HCT116 (cell line): Measurements from ENCODE around the gene RASSF7. TPM values are rescaled to one million over a fixed set of nuclear protein-coding genes. Genes with fewer than 3 reads are reported as not detected.

Experiments
- ATAC-seq: fragments of 200-7000 bp; cut with Tn5 transposase; 2 replicates; pipeline ENCODE4 v1.9.1; 2020; ENCODE audit warnings: mild to moderate bottlenecking, moderate library complexity
- BruUV-seq: library from RNA; stranded (reverse); fragments of 400-500 nt; replicated peaks from 2 replicates; lab custom pipeline; 2021; lab: Mats Ljungman, UMichigan
- CTCF ChIA-PET: fragments of 300-600 bp; sonication (Branson Sonifier 250); formaldehyde crosslinking; loops from one replicate; lab custom pipeline; 2021; ENCODE audit warnings: antibody characterized with exemption; lab: Charles Lee
- POLR2A ChIA-PET: fragments of 300-600, 350-600 bp; sonication (Branson Sonifier 250); formaldehyde crosslinking; loops from one replicate; lab custom pipeline; 2021; ENCODE audit warnings: antibody characterized with exemption; lab: Charles Lee
- RAD21 ChIA-PET, 2 experiments: fragments of 300-600 bp; sonication (Branson Sonifier 250); formaldehyde crosslinking; loops; one replicate each; lab custom pipeline; 2023; ENCODE audit warnings: low total read pairs in 2 of 2; ENCODE audit not compliant: uncharacterized antibody in 2 of 2, unreplicated experiment in 2 of 2, low non-redundant PET in 1 of 2; lab: Charles Lee
- DNase-seq: peaks from one replicate; pipeline ENCODE4 v3.0.0-alpha.2; 2010; ENCODE audit warnings: low read depth, low spot score
- H2AFZ ChIP-seq: fragments of 200-600 bp; shearing (Covaris generic), sonication (generic); 2 replicates; pipeline ENCODE4 v1.6.1; 2017; ENCODE audit warnings: low read depth, mixed run types, mixed read lengths, antibody characterized with exemption, low read length; ENCODE audit not compliant: poor library complexity, severe bottlenecking
- H3K27ac ChIP-seq: 2 replicates; pipeline ENCODE4 v1.5.1; 2012; ENCODE audit warnings: low read depth, low read length
- H3K27me3 ChIP-seq: fragments of 200-600 bp; sonication (generic); 2 replicates; pipeline ENCODE4 v1.6.1; 2016; ENCODE audit warnings: mixed run types, low read length, mixed read lengths; ENCODE audit not compliant: insufficient read depth
- H3K36me3 ChIP-seq, 2 experiments: fragments of 200-500 bp in 1 of 2; fragments of 200-600 bp in 1 of 2; sonication (Bioruptor generic) in 1 of 2; sonication (generic) in 1 of 2; 2 replicates each; pipeline versions ENCODE4 v1.5.1 to v1.6.1; 2014 to 2016; ENCODE audit warnings: low read length in 2 of 2, inconsistent platforms in 1 of 2, mixed read lengths in 1 of 2, mixed run types in 1 of 2; ENCODE audit not compliant: insufficient read depth in 2 of 2, control insufficient read depth in 1 of 2
- H3K4me1 ChIP-seq, 2 experiments: fragments of 200-600 bp in 1 of 2; sonication (generic) in 1 of 2; 2 replicates each; pipeline versions ENCODE4 v1.5.1 to v1.6.1; 2012 to 2017; ENCODE audit warnings: low read length in 2 of 2, inconsistent platforms in 1 of 2, mild to moderate bottlenecking in 1 of 2, mixed read lengths in 1 of 2, mixed run types in 1 of 2, moderate library complexity in 1 of 2; ENCODE audit not compliant: insufficient read depth in 2 of 2, control insufficient read depth in 1 of 2
- H3K4me2 ChIP-seq: fragments of 200-600 bp; sonication (generic); 2 replicates; pipeline ENCODE4 v1.6.1; 2017; ENCODE audit warnings: mixed run types, low read length, mixed read lengths
- H3K4me3 ChIP-seq, 2 experiments: fragments of 200-600 bp in 1 of 2; sonication (generic) in 1 of 2; replicated peaks in 1 of 2; 2 replicates each; pipeline ENCODE4 v1.5.1; 2011 to 2016; ENCODE audit warnings: low read length in 2 of 2, control low read depth in 1 of 2, low read depth in 1 of 2, mild to moderate bottlenecking in 1 of 2, mixed read lengths in 1 of 2, mixed run types in 1 of 2
- H3K79me2 ChIP-seq: fragments of 200-600 bp; sonication (generic); 2 replicates; pipeline ENCODE4 v1.6.1; 2017; ENCODE audit warnings: mild to moderate bottlenecking, mixed run types, low read length, moderate library complexity, mixed read lengths; ENCODE audit not compliant: insufficient read depth
- H3K9ac ChIP-seq: fragments of 200-600 bp; sonication (generic); 2 replicates; pipeline ENCODE4 v1.6.1; 2016; ENCODE audit warnings: low read length, mixed read lengths
- H3K9me2 ChIP-seq: fragments of 200-600 bp; sonication (generic), shearing (Covaris generic); 2 replicates; pipeline ENCODE4 v1.6.1; 2017; ENCODE audit warnings: mixed run types, mild to moderate bottlenecking, moderate library complexity; ENCODE audit not compliant: insufficient read depth
- H3K9me3 ChIP-seq, 2 experiments: fragments of 200-500 bp in 1 of 2; fragments of 200-600 bp in 1 of 2; sonication (Bioruptor generic) in 1 of 2; sonication (generic) in 1 of 2; 2 replicates each; pipeline ENCODE4 v1.6.1; 2014 to 2017; ENCODE audit warnings: low read length in 2 of 2, mixed read lengths in 2 of 2, inconsistent platforms in 1 of 2, low read depth in 1 of 2, mild to moderate bottlenecking in 1 of 2, mixed run types in 1 of 2, moderate library complexity in 1 of 2; ENCODE audit not compliant: control insufficient read depth in 1 of 2, insufficient read depth in 1 of 2
- H4K20me1 ChIP-seq: fragments of 200-600 bp; sonication (generic), shearing (Covaris generic); 2 replicates; pipeline ENCODE4 v1.6.1; 2017; ENCODE audit warnings: mixed run types, mild to moderate bottlenecking, moderate library complexity; ENCODE audit not compliant: insufficient read depth
- CEBPB ChIP-seq: IDR thresholded peaks from 2 replicates; pipeline ENCODE4 v1.6.1; 2012; ENCODE audit warnings: low read depth
- ELF1 ChIP-seq: IDR thresholded peaks from 2 replicates; pipeline ENCODE4 v1.6.1; 2012; ENCODE audit warnings: low read depth, borderline replicate concordance
- POLR2AphosphoS5 ChIP-seq: IDR thresholded peaks from 2 replicates; pipeline ENCODE4 v1.6.1; 2011; ENCODE audit warnings: mild to moderate bottlenecking, low read depth, low read length, moderate library complexity
- SP1 ChIP-seq: IDR thresholded peaks from 2 replicates; pipeline ENCODE4 v1.6.1; 2012; ENCODE audit warnings: low read depth
- intact Hi-C: fragments of 100-400 bp; cut with micrococcal nuclease; formaldehyde crosslinking; loops from 2 replicates; pipeline ENCODE4 v1.10.0; 2022
- total RNA-seq: library from RNA; stranded (reverse); gene quantifications from one replicate; pipeline ENCODE4 v1.2.1, GENCODE V29; 2021; ENCODE audit not compliant: unreplicated experiment
- TF ChIP-seq, protein P1 (sequence below), 3 experiments: fragments of 200-600 bp in 1 of 3; sonication (generic) in 1 of 3; IDR thresholded peaks in 2 of 3; conservative IDR thresholded peaks in 1 of 3; 2 replicates each; pipeline ENCODE4 v1.5.1; 2012 to 2017; ENCODE audit warnings: low read depth in 2 of 3, low read length in 2 of 3, antibody characterized with exemption in 1 of 3, borderline replicate concordance in 1 of 3, control low read depth in 1 of 3, mild to moderate bottlenecking in 1 of 3, mixed read lengths in 1 of 3, mixed run types in 1 of 3, moderate library complexity in 1 of 3; ENCODE audit not compliant: insufficient read depth in 1 of 3

RASSF7 gene
- total RNA-seq, 1 experiment from 2014 or later = 35.9 TPM

GRCh38 chr11:612961-613300 is 52.2 kb downstream of the RASSF7 start:
- H3K9me2 ChIP-seq = no peaks in the 10 kb centered on the region
- peaks cover 13% of the 10 kb centered on the region; the same call in 1 of the 2 replicates for H4K20me1 ChIP-seq
- no peak overlapping the region for H3K9ac ChIP-seq
- TF ChIP-seq SP1 (no peak), POLR2AphosphoS5 (0 out of 2 replicates have a peak, but pooled peaks have one; percentile 5), ELF1 (no peak), CEBPB (no peak)
- TF ChIP-seq, protein P1, sequence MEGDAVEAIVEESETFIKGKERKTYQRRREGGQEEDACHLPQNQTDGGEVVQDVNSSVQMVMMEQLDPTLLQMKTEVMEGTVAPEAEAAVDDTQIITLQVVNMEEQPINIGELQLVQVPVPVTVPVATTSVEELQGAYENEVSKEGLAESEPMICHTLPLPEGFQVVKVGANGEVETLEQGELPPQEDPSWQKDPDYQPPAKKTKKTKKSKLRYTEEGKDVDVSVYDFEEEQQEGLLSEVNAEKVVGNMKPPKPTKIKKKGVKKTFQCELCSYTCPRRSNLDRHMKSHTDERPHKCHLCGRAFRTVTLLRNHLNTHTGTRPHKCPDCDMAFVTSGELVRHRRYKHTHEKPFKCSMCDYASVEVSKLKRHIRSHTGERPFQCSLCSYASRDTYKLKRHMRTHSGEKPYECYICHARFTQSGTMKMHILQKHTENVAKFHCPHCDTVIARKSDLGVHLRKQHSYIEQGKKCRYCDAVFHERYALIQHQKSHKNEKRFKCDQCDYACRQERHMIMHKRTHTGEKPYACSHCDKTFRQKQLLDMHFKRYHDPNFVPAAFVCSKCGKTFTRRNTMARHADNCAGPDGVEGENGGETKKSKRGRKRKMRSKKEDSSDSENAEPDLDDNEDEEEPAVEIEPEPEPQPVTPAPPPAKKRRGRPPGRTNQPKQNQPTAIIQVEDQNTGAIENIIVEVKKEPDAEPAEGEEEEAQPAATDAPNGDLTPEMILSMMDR (IDR thresholded peaks at IDR 0.05 in 2 of 3, conservative IDR thresholded peaks at IDR 0.05 in 1 of 3; ENCODE audit: borderline replicate concordance in 1 of 3, insufficient read depth in 1 of 3, low read depth in 2 of 3, low read length in 2 of 3) = no peak
- DNase-seq (no peak), ATAC-seq (no peak)
- H3K27me3 ChIP-seq = no peaks in the 10 kb centered on the region
- BruUV-seq = TSS peak; percentile 7
- H3K36me3 ChIP-seq = peaks cover 20 to 23% of the 10 kb centered on the region in 2 experiments; a peak in 3 of 4 replicates
- peaks cover 8 to 42% of the 10 kb centered on the region in 2 experiments for H3K4me1 ChIP-seq
- CTCF ChIA-PET = interaction anchor here (0.6 to 1.8 kb wide), 2 partner anchors 58 to 113 kb away, joined by 4 to 5 read pairs; no protein-coding TSS in a partner anchor
- H3K4me3 ChIP-seq = no peak overlapping the region
- H3K27ac ChIP-seq = peak overlapping the region; percentile 47; the same call in 1 of the 2 replicates
- peaks cover 27% of the 10 kb centered on the region; the same call in 1 of the 2 replicates for H3K79me2 ChIP-seq
- POLR2A ChIA-PET = interaction anchor here (0.6 to 1.0 kb wide), 2 partner anchors 58 to 184 kb away, joined by 3 read pairs; no protein-coding TSS in a partner anchor
- peak overlapping the region; percentile 40; the same call in 1 of the 2 replicates for H3K4me2 ChIP-seq
- no peak overlapping the region for H2AFZ ChIP-seq
- intact Hi-C loops = loop anchor here (1.0 to 2.0 kb wide), 2 partner anchors 36 to 54 kb away; partner anchors contain the start of gene PHRF1
- no peaks in the 10 kb centered on the region for H3K9me3 ChIP-seq
- RAD21 ChIA-PET = no interaction called here
